OCI-LY3 (cell line): Measurements from ENCODE around the gene PUS7.

ENCODE experiments used
- H2AFZ ChIP-seq: fragments of 200-600, 300-600 bp; shearing (Covaris generic); 2 replicates; pipeline ENCODE4 v1.6.0; 2014; ENCODE audit warnings: antibody characterized with exemption, low read depth, low read length
- H3K27ac ChIP-seq: fragments of 200-600, 300-600 bp; sonication (generic); 2 replicates; pipeline ENCODE4 v1.5.1; 2014; ENCODE audit warnings: mild to moderate bottlenecking, low read length, moderate library complexity, mixed read lengths
- H3K27me3 ChIP-seq: fragments of 200-600, 300-600 bp; sonication (generic); 2 replicates; pipeline ENCODE4 v1.6.1; 2014; ENCODE audit warnings: low read depth, low read length, mixed read lengths
- H3K36me3 ChIP-seq: fragments of 200-600, 300-600 bp; sonication (generic); replicated peaks from 2 replicates; pipeline ENCODE3; 2014; ENCODE audit warnings: low read depth, low read length, mixed read lengths
- H3K4me1 ChIP-seq: fragments of 300-600, 200-600 bp; sonication (generic); 2 replicates; pipeline ENCODE4 v1.6.1; 2014; ENCODE audit warnings: low read length, mixed read lengths
- H3K4me2 ChIP-seq: fragments of 200-600, 300-600 bp; sonication (generic); 2 replicates; pipeline ENCODE4 v1.6.1; 2014; ENCODE audit warnings: low read length, mixed read lengths
- H3K4me3 ChIP-seq: fragments of 300-600, 200-600 bp; sonication (generic); 2 replicates; pipeline ENCODE4 v1.5.1; 2014; ENCODE audit warnings: antibody characterized with exemption, mild to moderate bottlenecking, low read length, moderate library complexity
- H3K79me2 ChIP-seq: fragments of 300-600, 200-600 bp; shearing (Covaris generic); 2 replicates; pipeline ENCODE4 v1.6.1; 2014; ENCODE audit warnings: mild to moderate bottlenecking, low read length, mixed read lengths
- H3K9ac ChIP-seq: fragments of 300-600, 200-600 bp; shearing (Covaris generic); 2 replicates; pipeline ENCODE4 v1.6.0; 2014; ENCODE audit warnings: mild to moderate bottlenecking, low read length, moderate library complexity
- H3K9me3 ChIP-seq: fragments of 200-600, 300-600 bp; shearing (Covaris generic); 2 replicates; pipeline ENCODE4 v1.6.1; 2014; ENCODE audit warnings: low read length, mixed read lengths; ENCODE audit not compliant: insufficient read depth
- H4K20me1 ChIP-seq: fragments of 200-600, 300-600 bp; sonication (generic); 2 replicates; pipeline ENCODE4 v1.6.1; 2016; ENCODE audit warnings: low read length, mixed read lengths; ENCODE audit not compliant: insufficient read depth
- EZH2phosphoT487 ChIP-seq: fragments of 200-600 bp; shearing (Covaris generic); IDR thresholded peaks from 2 replicates; pipeline ENCODE4 v1.6.1; 2018; ENCODE audit warnings: antibody characterized with exemption, mixed run types, low read depth
- TF ChIP-seq, protein P1 (sequence below): fragments of 200-600, 300-600 bp; sonication (generic); IDR thresholded peaks from 2 replicates; pipeline ENCODE4 v1.5.1; 2014; ENCODE audit warnings: antibody characterized with exemption, low read length, low read depth

The PUS7 gene

DNA sequence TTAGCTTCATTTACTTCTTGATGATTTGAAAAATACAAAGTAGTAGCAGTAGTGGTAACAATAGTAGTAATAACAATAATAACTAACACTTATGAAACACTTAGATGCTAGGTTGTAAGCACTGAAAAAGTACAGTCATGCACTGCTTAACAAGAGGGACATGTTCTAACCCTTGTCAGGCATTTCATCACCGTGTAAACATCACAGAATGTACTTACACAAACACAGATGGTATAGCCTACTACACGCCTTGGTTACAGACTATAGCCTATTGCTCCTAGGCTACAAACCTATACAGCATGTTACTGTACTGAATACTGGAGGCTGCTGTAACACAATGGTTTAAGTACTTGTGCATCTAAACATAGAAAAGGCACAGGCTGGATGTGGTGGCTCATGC lies 60.6 kb downstream of the PUS7 start:
- Histone ChIP-seq H4K20me1 (no peaks in the 10 kb centered on the region), H3K9ac (no peak overlapping the region), H3K79me2 (no peaks in the 10 kb centered on the region), H3K36me3 (peaks cover 37% of the 10 kb centered on the region), H2AFZ (no peak overlapping the region), H3K9me3 (no peaks in the 10 kb centered on the region), H3K27ac (no peak overlapping the region), H3K4me1 (no peaks in the 10 kb centered on the region), H3K4me3 (no peak overlapping the region), H3K27me3 (no peaks in the 10 kb centered on the region), H3K4me2 (no peak overlapping the region)
- no peak for TF ChIP-seq EZH2phosphoT487
- TF ChIP-seq, protein P1, sequence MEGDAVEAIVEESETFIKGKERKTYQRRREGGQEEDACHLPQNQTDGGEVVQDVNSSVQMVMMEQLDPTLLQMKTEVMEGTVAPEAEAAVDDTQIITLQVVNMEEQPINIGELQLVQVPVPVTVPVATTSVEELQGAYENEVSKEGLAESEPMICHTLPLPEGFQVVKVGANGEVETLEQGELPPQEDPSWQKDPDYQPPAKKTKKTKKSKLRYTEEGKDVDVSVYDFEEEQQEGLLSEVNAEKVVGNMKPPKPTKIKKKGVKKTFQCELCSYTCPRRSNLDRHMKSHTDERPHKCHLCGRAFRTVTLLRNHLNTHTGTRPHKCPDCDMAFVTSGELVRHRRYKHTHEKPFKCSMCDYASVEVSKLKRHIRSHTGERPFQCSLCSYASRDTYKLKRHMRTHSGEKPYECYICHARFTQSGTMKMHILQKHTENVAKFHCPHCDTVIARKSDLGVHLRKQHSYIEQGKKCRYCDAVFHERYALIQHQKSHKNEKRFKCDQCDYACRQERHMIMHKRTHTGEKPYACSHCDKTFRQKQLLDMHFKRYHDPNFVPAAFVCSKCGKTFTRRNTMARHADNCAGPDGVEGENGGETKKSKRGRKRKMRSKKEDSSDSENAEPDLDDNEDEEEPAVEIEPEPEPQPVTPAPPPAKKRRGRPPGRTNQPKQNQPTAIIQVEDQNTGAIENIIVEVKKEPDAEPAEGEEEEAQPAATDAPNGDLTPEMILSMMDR = no peak

GRCh38 chr7:105457619-105458225 lies 64.3 kb downstream of the PUS7 start:
- no peak overlapping the region for H2AFZ ChIP-seq
- no peaks in the 10 kb centered on the region for H3K4me1 ChIP-seq
- no peak overlapping the region for H3K4me2 ChIP-seq
- H3K9ac ChIP-seq = no peak overlapping the region
- H3K4me3 ChIP-seq = no peak overlapping the region
- no peaks in the 10 kb centered on the region for H3K9me3 ChIP-seq
- H3K27me3 ChIP-seq = no peaks in the 10 kb centered on the region
- no peaks in the 10 kb centered on the region for H3K79me2 ChIP-seq
- H4K20me1 ChIP-seq = no peaks in the 10 kb centered on the region
- TF ChIP-seq, protein P1 = no peak
- TF ChIP-seq EZH2phosphoT487 = no peak
- H3K36me3 ChIP-seq = peaks cover 28% of the 10 kb centered on the region
- H3K27ac ChIP-seq = no peak overlapping the region

DNA sequence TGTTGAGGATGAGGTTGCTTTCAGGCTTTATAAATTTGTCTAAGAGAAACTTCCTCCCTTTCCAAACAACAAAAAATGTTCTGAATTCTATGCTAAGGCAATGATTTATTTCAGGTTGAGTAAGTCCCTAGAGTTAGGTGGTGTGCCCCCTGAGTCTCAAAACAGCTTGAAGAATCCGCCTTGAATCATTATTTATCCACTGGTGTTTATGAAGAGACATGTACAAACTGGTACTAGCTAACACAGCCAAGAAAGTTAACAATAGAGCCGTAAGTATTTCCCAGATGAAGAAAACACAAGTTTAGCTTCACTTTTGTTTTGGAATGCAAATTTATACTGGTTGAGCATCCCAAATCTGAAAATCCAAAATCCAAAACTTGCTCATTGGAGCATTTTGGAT lies 67.2 kb downstream of the PUS7 start:
- no peaks in the 10 kb centered on the region for H3K79me2 ChIP-seq
- H3K27me3 ChIP-seq = no peaks in the 10 kb centered on the region
- H4K20me1 ChIP-seq = no peaks in the 10 kb centered on the region
- no peak overlapping the region for H2AFZ ChIP-seq
- no peaks in the 10 kb centered on the region for H3K4me1 ChIP-seq
- no peak overlapping the region for H3K4me2 ChIP-seq
- H3K9ac ChIP-seq = no peak overlapping the region
- no peaks in the 10 kb centered on the region for H3K9me3 ChIP-seq
- H3K4me3 ChIP-seq = no peak overlapping the region
- TF ChIP-seq, protein P1 = no peak
- no peak for TF ChIP-seq EZH2phosphoT487
- H3K27ac ChIP-seq = no peak overlapping the region
- peaks cover 15% of the 10 kb centered on the region for H3K36me3 ChIP-seq

- Histone ChIP-seq H3K27me3 (no peaks in the 10 kb centered on the region), H2AFZ (no peak overlapping the region), H3K4me2 (no peak overlapping the region)
These were observed 67.8 kb downstream of the PUS7 start for GRCh38 chr7:105454095-105454747.

More at GRCh38 chr7:105454095-105454747, 67.8 kb downstream of the PUS7 start:
- no peak for TF ChIP-seq EZH2phosphoT487
- TF ChIP-seq, protein P1 = no peak
- Histone ChIP-seq H3K9ac (no peak overlapping the region), H3K36me3 (peaks cover 15% of the 10 kb centered on the region), H3K4me1 (no peaks in the 10 kb centered on the region), H3K4me3 (no peak overlapping the region), H4K20me1 (no peaks in the 10 kb centered on the region), H3K27ac (no peak overlapping the region), H3K79me2 (no peaks in the 10 kb centered on the region), H3K9me3 (no peaks in the 10 kb centered on the region)
